Erythroblast (primary cell): Measurements from ENCODE around the gene FAM200A.

Source experiments
- DNase-seq, 2 experiments: peaks; one replicate each; lab custom pipeline; 2025; lab: John Stamatoyannopoulos, UW
- GATA1 ChIP-seq: IDR thresholded peaks from 2 replicates; pipeline ENCODE4 v1.6.1; 2011; ENCODE audit warnings: low read depth, mild to moderate bottlenecking, control low read depth, low read length, moderate library complexity
- POLR2A ChIP-seq: IDR thresholded peaks from 2 replicates; pipeline ENCODE4 v1.6.1; 2011; ENCODE audit warnings: mild to moderate bottlenecking, low read length

The FAM200A gene

GRCh38 chr7:99543916-99544315 is 8.0 kb downstream of the FAM200A start:
- no peak for DNase-seq
- TF ChIP-seq GATA1, result no peak
- no peak for TF ChIP-seq POLR2A

- DNase-seq, result no peak
- TF ChIP-seq GATA1, result no peak
- TF ChIP-seq POLR2A, result no peak
Observed at GRCh38 chr7:99543081-99543671, 8.7 kb downstream of the FAM200A start.

GRCh38 chr7:99541212-99541611 is 10.7 kb downstream of the FAM200A start:
- TF ChIP-seq GATA1, result no peak
- no peak for TF ChIP-seq POLR2A
- no peak for DNase-seq

- no peak for TF ChIP-seq POLR2A
- no peak for TF ChIP-seq GATA1
- DNase-seq, result no peak
Observed at GRCh38 chr7:99540542-99540941, 11.4 kb downstream of the FAM200A start.

GRCh38 chr7:99539213-99539811 is 12.6 kb downstream of the FAM200A start:
- DNase-seq, result no peak
- TF ChIP-seq POLR2A, result no peak
- TF ChIP-seq GATA1, result no peak

GRCh38 chr7:99535667-99536066 is 16.2 kb downstream of the FAM200A start:
- TF ChIP-seq GATA1 (no peak), POLR2A (no peak)
- no peak for DNase-seq

GRCh38 chr7:99531354-99531765 is 20.6 kb downstream of the FAM200A start:
- TF ChIP-seq POLR2A, result no peak
- no peak for TF ChIP-seq GATA1
- DNase-seq, result peak; percentile 20 to 27

- TF ChIP-seq POLR2A, result no peak
- TF ChIP-seq GATA1, result no peak
- DNase-seq, result peak; percentile 35 to 67
Observed at GRCh38 chr7:99525713-99526440, 26.0 kb downstream of the FAM200A start.

- TF ChIP-seq POLR2A (no peak), GATA1 (no peak)
- DNase-seq, result no peak
Observed at GRCh38 chr7:99521399-99521798, 30.5 kb downstream of the FAM200A start.

GRCh38 chr7:99514050-99514449 is 37.9 kb downstream of the FAM200A start:
- TF ChIP-seq POLR2A, result no peak
- TF ChIP-seq GATA1, result no peak
- no peak for DNase-seq

GRCh38 chr7:99505324-99505662 is 46.6 kb downstream of the FAM200A start:
- TF ChIP-seq POLR2A (peak; percentile 54), GATA1 (no peak)
- no peak for DNase-seq

GRCh38 chr7:99504603-99505323 is 47.2 kb downstream of the FAM200A start, which contains the start of gene ZKSCAN5:
Gene ZKSCAN5 (plus strand): TSS chr7:99504662. CDS start chr7:99506045, 1,383 bp downstream.
- TF ChIP-seq GATA1 (no peak), POLR2A (peak; percentile 87)
- DNase-seq, result peak; percentile 98

GRCh38 chr7:99504281-99504602 is 47.7 kb downstream of the FAM200A start:
- TF ChIP-seq GATA1 (no peak), POLR2A (no peak)

GRCh38 chr7:99501236-99501635 is 50.7 kb downstream of the FAM200A start:
- peak; percentile 45 to 70 for DNase-seq

More at GRCh38 chr7:99504281-99504602, 47.7 kb downstream of the FAM200A start:
- no peak for DNase-seq
